Calu3 (cell line): ENCODE data around the gene CHTOP. TPM values are rescaled to one million over a fixed set of nuclear protein-coding genes. Genes with fewer than 3 reads are reported as not detected.
"Not testable (repeated sequence)": the region's sequence is repeated elsewhere in the genome, so short reads cannot be mapped to it uniquely, and the experiment has no call there.

Source experiments
- BruUV-seq: library from RNA; stranded (reverse); fragments of 400-500 nt; replicated peaks from 2 replicates; lab custom pipeline; 2021; lab: Mats Ljungman, UMichigan
- CTCF ChIA-PET: fragments of 300-600 bp; sonication (Branson Sonifier 250); formaldehyde crosslinking; loops from one replicate; lab custom pipeline; 2022; ENCODE audit warnings: antibody characterized with exemption; lab: Charles Lee
- DNase-seq: peaks from one replicate; pipeline ENCODE4 v3.0.0; 2022
- H3K27ac Mint-ChIP-seq: one replicate; pipeline ENCODE4 v1.8.0; 2022; ENCODE audit warnings: mixed read lengths; ENCODE audit not compliant: unreplicated experiment
- H3K27me3 Mint-ChIP-seq: one replicate; pipeline ENCODE4 v1.8.0; 2022; ENCODE audit warnings: mixed read lengths; ENCODE audit not compliant: unreplicated experiment
- H3K36me3 Mint-ChIP-seq: one replicate; pipeline ENCODE4 v1.8.0; 2022; ENCODE audit warnings: mild to moderate bottlenecking, moderate library complexity, mixed read lengths; ENCODE audit not compliant: insufficient read depth, unreplicated experiment
- H3K4me1 Mint-ChIP-seq: one replicate; pipeline ENCODE4 v1.8.0; 2022; ENCODE audit warnings: mild to moderate bottlenecking, low read depth, mixed read lengths; ENCODE audit not compliant: unreplicated experiment
- H3K4me3 Mint-ChIP-seq: one replicate; pipeline ENCODE4 v1.8.0; 2022; ENCODE audit warnings: mild to moderate bottlenecking, low read depth, moderate library complexity, mixed read lengths; ENCODE audit not compliant: unreplicated experiment
- H3K9me3 Mint-ChIP-seq: one replicate; pipeline ENCODE4 v1.8.0; 2022; ENCODE audit warnings: low read depth, mixed read lengths; ENCODE audit not compliant: unreplicated experiment
- intact Hi-C: fragments of 100-400 bp; cut with micrococcal nuclease; formaldehyde crosslinking; loops from one replicate; pipeline ENCODE4 v1.10.0; 2022; ENCODE audit not compliant: unreplicated experiment
- total RNA-seq: library from RNA; stranded (reverse); gene quantifications from 2 replicates; pipeline ENCODE4 v1.2.3, GENCODE V29; 2022
- TF ChIP-seq, protein P1 (sequence below): fragments of 200-600 bp; IDR thresholded peaks from one replicate; pipeline ENCODE4 v1.8.0; 2022; ENCODE audit warnings: antibody characterized with exemption; ENCODE audit not compliant: unreplicated experiment

The CHTOP gene
- total RNA-seq, 1 experiment from 2014 or later = 100 TPM

DNA sequence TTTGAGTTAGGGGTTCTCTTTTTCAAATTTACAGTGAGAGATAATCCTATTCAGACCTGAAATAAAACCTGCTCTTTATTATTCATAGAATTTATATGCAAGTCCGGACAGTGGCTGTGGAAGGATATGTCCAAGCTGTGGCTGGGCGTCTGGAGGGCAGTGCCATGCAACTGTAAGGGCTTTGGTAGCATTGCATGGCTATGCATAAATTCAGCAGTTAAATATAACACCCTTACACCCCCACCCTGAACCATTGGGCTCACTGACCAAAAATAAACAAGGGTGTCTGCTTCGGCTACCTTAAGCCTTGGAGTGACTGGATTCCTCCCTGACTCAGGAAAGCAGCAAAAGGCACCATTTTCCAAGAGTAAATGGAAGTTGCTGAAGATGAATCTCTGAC is 5.4 kb downstream of the CHTOP start:
- H3K4me1 Mint-ChIP-seq = peaks cover 19% of the 10 kb centered on the region
- no peak overlapping the region for H3K27ac Mint-ChIP-seq
- BruUV-seq = no TSS peak
- H3K4me3 Mint-ChIP-seq = no peak overlapping the region
- DNase-seq = no peak
- H3K9me3 Mint-ChIP-seq = no peaks in the 10 kb centered on the region
- TF ChIP-seq, protein P1, sequence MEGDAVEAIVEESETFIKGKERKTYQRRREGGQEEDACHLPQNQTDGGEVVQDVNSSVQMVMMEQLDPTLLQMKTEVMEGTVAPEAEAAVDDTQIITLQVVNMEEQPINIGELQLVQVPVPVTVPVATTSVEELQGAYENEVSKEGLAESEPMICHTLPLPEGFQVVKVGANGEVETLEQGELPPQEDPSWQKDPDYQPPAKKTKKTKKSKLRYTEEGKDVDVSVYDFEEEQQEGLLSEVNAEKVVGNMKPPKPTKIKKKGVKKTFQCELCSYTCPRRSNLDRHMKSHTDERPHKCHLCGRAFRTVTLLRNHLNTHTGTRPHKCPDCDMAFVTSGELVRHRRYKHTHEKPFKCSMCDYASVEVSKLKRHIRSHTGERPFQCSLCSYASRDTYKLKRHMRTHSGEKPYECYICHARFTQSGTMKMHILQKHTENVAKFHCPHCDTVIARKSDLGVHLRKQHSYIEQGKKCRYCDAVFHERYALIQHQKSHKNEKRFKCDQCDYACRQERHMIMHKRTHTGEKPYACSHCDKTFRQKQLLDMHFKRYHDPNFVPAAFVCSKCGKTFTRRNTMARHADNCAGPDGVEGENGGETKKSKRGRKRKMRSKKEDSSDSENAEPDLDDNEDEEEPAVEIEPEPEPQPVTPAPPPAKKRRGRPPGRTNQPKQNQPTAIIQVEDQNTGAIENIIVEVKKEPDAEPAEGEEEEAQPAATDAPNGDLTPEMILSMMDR = no peak
- CTCF ChIA-PET = no interaction called here
- H3K27me3 Mint-ChIP-seq = no peaks in the 10 kb centered on the region
- intact Hi-C loops = no loop called here
- peaks cover 79% of the 10 kb centered on the region for H3K36me3 Mint-ChIP-seq

- BruUV-seq, DNase-seq, H3K27ac Mint-ChIP-seq, H3K9me3 Mint-ChIP-seq, intact Hi-C loops, H3K27me3 Mint-ChIP-seq, H3K4me3 Mint-ChIP-seq: not testable (repeated sequence)
- CTCF ChIA-PET = interaction anchor here (0.7 to 1.1 kb wide), 3 partner anchors 12 to 740 kb away, joined by 3 to 5 read pairs (median 4); no protein-coding TSS in a partner anchor
- peaks cover 19% of the 10 kb centered on the region for H3K4me1 Mint-ChIP-seq
- H3K36me3 Mint-ChIP-seq = peaks cover 75% of the 10 kb centered on the region
These were observed 6.3 kb downstream of the CHTOP start for GRCh38 chr1:153640213-153640612.

- Mint-ChIP-seq H3K4me1 (peaks cover 19% of the 10 kb centered on the region), H3K36me3 (peaks cover 75% of the 10 kb centered on the region), H3K9me3 (no peaks in the 10 kb centered on the region), H3K27ac (no peak overlapping the region), H3K27me3 (no peaks in the 10 kb centered on the region), H3K4me3 (no peak overlapping the region)
- TF ChIP-seq, protein P1 = no peak
- DNase-seq = no peak
- intact Hi-C loops = no loop called here
- CTCF ChIA-PET = interaction anchor here (0.6 to 1.1 kb wide), 2 partner anchors 68 to 92 kb away, joined by 3 to 4 read pairs; no protein-coding TSS in a partner anchor
- BruUV-seq = no TSS peak
These were observed 7.0 kb downstream of the CHTOP start for GRCh38 chr1:153640861-153641260.

DNA sequence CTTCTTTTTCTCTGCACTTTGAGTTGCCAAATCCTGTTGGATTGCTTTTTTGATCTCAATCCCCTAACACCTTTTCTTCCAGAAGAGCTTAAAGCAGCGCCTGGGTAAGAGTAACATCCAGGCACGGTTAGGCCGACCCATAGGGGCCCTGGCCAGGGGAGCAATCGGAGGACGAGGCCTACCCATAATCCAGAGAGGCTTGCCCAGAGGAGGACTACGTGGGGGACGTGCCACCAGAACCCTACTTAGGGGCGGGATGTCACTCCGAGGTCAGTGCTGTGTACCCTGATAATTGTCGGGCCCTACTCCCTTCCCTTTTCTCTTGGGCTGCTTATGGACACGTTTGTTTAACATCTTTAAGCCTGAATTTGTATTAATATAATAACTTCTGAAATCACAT is 8.3 kb downstream of the CHTOP start:
- H3K4me3 Mint-ChIP-seq = no peak overlapping the region
- no peak overlapping the region for H3K27ac Mint-ChIP-seq
- no peaks in the 10 kb centered on the region for H3K9me3 Mint-ChIP-seq
- intact Hi-C loops = no loop called here
- TF ChIP-seq, protein P1 = no peak
- peaks cover 75% of the 10 kb centered on the region for H3K36me3 Mint-ChIP-seq
- no peaks in the 10 kb centered on the region for H3K27me3 Mint-ChIP-seq
- CTCF ChIA-PET = interaction anchor here (1.5 kb wide), 1 partner anchor 10 kb away, joined by 4 read pairs; no protein-coding TSS in a partner anchor
- peaks cover 11% of the 10 kb centered on the region for H3K4me1 Mint-ChIP-seq
- no TSS peak for BruUV-seq
- no peak for DNase-seq

DNA sequence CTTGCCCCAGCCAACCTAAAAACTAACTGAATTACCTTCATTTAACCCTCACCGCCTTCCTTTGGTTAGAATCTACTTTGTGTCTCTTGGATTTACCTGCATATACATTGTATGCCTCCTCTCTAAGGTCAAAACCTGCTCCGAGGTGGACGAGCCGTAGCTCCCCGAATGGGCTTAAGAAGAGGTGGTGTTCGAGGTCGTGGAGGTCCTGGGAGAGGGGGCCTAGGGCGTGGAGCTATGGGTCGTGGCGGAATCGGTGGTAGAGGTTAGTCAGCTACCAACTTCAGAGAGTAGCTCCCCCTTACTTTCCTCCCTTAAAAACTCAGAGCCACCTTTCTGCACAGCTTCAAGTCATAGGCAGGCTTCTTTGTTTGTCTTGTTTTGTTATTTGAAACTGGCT is 9.2 kb downstream of the CHTOP start:
- Mint-ChIP-seq H3K4me1 (peaks cover 2% of the 10 kb centered on the region), H3K27ac (no peak overlapping the region), H3K4me3 (no peak overlapping the region), H3K27me3 (no peaks in the 10 kb centered on the region), H3K9me3 (no peaks in the 10 kb centered on the region), H3K36me3 (peaks cover 76% of the 10 kb centered on the region)
- CTCF ChIA-PET = interaction anchor here (0.6 to 2.0 kb wide), 3 partner anchors 10 to 20 kb away, joined by 3 to 8 read pairs (median 4); partner anchors contain the start of genes S100A1 and S100A13
- intact Hi-C loops = no loop called here
- no peak for DNase-seq
- BruUV-seq = no TSS peak
- TF ChIP-seq, protein P1 = no peak
